Measurements from ENCODE around the gene LIX1L.

Gene LIX1L

DNA sequence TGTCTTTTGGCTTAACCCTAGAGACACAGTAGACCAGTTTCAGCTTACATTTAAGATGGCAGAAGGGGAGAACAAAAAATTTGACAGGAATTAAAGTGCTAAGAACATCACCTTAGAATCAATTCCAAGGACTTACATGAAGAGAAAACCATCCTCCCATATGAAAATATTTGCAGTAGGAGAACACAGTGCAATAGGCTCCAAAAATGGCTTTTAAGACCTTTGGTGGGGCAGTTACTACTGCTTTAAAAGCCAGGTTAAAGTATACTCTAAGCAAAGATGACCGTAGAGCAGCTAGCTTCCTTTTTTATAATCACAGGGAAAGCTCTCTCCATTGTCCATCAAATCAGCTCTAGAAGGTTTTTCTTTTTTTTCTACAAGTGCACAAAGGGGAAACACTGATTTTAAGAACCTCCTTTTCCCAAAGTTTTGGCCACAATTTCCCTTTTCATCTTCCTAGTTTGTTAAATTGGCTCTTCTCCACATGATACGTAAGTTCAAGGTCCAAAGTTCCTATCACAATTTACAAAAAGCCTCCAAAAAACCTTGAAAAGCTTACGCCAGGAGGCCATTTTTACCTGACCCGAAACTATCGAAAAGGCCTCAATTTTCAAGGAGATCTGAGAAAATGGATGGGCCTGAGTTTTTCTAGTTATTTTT is 35.3 kb upstream of the LIX1L start:
- no peak overlapping the region for H3K4me3 ChIP-seq (replicated peaks; ENCODE audit: low read depth, low read length)

DNA sequence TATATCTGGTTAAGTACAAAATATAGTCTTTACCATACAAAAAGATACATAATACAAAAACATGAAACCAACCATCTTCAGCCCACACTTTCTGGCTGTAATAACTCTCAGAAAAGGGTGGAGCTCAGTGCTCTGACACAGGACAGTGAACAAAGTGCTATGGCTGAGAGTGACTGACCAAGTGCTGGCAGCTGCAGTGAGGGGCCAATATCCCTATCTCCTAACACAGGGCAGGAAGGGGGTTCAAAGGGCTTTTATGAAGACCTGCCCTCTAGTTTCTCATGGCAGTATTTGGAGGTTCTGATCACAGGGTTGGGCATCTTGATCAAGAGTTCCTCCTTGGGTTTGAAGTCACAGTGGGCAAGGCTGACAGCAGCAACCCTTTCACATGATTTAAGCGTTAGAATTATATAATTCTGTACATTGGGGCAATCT is 34.7 kb upstream of the LIX1L start:
- DNase-seq (ENCODE audit: extremely low read depth, insufficient read length): no peak
- no peak for TF ChIP-seq CTCF (IDR thresholded peaks at IDR 0.05; ENCODE audit: insufficient read depth, low read length, poor library complexity, severe bottlenecking)
- Histone ChIP-seq H3K4me3 (replicated peaks; ENCODE audit: low read depth, low read length) (no peak overlapping the region), H3K36me3 (ENCODE audit: control insufficient read depth, insufficient read depth, low read length) (peaks cover 9% of the 10 kb centered on the region), H3K27me3 (replicated peaks; ENCODE audit: control insufficient read depth, insufficient read depth, low read length) (no peaks in the 10 kb centered on the region)

More for the DNA sequence above, 35.3 kb upstream of the LIX1L start:
- no peak for DNase-seq (ENCODE audit: extremely low read depth, insufficient read length)
- TF ChIP-seq CTCF (IDR thresholded peaks at IDR 0.05; ENCODE audit: insufficient read depth, low read length, poor library complexity, severe bottlenecking): no peak
- Histone ChIP-seq H3K27me3 (replicated peaks; ENCODE audit: control insufficient read depth, insufficient read depth, low read length) (no peaks in the 10 kb centered on the region), H3K36me3 (ENCODE audit: control insufficient read depth, insufficient read depth, low read length) (peaks cover 9% of the 10 kb centered on the region)

DNA sequence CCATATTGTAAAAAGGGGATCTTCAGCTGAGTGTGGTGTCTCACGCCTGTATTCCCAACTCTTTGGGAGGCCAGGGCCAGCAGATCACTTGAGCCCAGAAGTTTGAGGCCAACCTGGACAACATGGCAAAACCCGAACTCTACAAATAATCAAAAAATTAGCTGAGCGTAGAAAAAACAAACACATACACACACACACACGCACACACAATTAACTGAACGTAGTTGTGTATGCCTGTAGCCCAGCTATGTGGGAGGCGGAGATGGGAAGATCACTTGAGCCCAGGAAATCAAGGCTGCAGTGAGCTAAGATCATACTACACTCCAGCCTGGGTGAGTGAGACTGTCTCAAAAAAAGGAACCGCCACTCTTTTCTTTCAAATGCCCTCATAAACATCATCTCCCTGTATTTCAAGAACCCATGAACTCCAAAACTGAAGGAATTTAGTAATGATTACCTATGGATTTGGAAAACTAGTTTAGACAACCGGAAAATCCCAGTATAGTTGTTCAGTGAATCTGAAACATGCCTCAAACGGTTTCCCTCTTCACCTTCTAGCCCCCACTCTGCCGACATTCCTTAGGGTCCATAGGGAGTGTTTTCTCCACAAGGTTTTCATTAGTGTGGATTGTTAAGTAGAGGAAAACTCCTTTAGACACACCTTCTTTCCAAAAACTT is 34.1 kb upstream of the LIX1L start:
- no peak overlapping the region for H3K4me3 ChIP-seq (replicated peaks; ENCODE audit: low read depth, low read length)

DNA sequence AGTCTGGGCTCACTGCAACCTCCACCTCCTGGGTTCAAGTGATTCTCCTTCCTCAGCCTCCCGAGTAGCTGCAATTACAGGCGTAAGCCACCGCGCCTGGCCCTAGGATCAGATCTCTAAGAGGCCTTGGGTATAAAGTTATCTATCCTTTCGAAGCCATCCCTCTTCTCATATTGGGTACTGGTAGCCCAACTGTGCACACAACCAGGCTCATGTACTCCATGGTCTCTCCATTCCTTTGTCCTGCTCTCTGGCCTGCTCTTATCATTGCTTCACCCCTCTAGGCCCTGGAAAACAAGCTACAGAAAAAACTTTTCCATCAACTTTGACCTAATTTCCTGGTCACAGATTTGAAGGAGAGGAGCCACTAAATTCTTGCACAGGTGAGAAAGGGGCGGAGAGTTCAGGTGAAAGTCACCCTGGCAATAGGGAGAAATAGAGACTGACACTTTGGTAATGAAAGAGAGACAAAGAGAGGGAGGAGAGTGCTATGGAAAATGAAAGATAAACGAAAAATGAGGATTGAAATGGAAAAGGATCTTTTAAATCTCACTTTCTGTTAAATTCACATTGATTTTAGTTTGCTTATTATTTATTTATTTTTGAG is 32.5 kb upstream of the LIX1L start:
- H3K4me3 ChIP-seq (replicated peaks; ENCODE audit: low read depth, low read length): no peak overlapping the region

More for the DNA sequence above, 34.1 kb upstream of the LIX1L start:
- DNase-seq (ENCODE audit: extremely low read depth, insufficient read length): no peak
- TF ChIP-seq CTCF (IDR thresholded peaks at IDR 0.05; ENCODE audit: insufficient read depth, low read length, poor library complexity, severe bottlenecking): no peak
- Histone ChIP-seq H3K36me3 (ENCODE audit: control insufficient read depth, insufficient read depth, low read length) (peaks cover 9% of the 10 kb centered on the region), H3K27me3 (replicated peaks; ENCODE audit: control insufficient read depth, insufficient read depth, low read length) (no peaks in the 10 kb centered on the region)

DNA sequence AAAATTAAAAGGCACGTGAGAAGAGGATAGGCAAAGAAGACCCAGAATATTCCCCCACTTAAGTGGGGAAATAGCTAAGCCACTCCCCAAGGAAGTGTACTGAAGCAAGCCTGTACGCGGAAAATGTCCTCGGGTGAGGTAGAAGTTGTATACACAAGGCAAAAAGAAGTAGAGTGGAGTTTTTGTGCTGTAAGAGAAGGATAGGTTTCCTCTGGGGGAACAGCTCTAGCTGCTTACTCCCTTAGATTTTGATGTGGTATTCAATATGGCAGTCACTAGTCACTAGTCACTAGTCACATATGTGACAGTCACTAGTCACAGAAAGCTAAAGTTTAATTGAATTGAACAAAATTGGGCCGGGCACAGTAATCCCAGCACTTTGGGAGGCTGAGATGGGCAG is 31.0 kb upstream of the LIX1L start:
- Histone ChIP-seq H3K36me3 (ENCODE audit: control insufficient read depth, insufficient read depth, low read length) (peaks cover 3% of the 10 kb centered on the region), H3K27me3 (replicated peaks; ENCODE audit: control insufficient read depth, insufficient read depth, low read length) (no peaks in the 10 kb centered on the region), H3K4me3 (replicated peaks; ENCODE audit: low read depth, low read length) (no peak overlapping the region)
- TF ChIP-seq CTCF (IDR thresholded peaks at IDR 0.05; ENCODE audit: insufficient read depth, low read length, poor library complexity, severe bottlenecking): no peak
- no peak for DNase-seq (ENCODE audit: extremely low read depth, insufficient read length)

More for the DNA sequence above, 32.5 kb upstream of the LIX1L start:
- Histone ChIP-seq H3K36me3 (ENCODE audit: control insufficient read depth, insufficient read depth, low read length) (peaks cover 9% of the 10 kb centered on the region), H3K27me3 (replicated peaks; ENCODE audit: control insufficient read depth, insufficient read depth, low read length) (no peaks in the 10 kb centered on the region)
- TF ChIP-seq CTCF (IDR thresholded peaks at IDR 0.05; ENCODE audit: insufficient read depth, low read length, poor library complexity, severe bottlenecking): no peak
- DNase-seq (ENCODE audit: extremely low read depth, insufficient read length): no peak
